Tibial nerve (tissue), 4 donors: ENCODE results near the gene PCK2. TPM values are rescaled to one million over a fixed set of nuclear protein-coding genes. Genes with fewer than 3 reads are reported as not detected.

Experiments
- DNase-seq, 2 donors: peaks; one replicate each; pipeline ENCODE4 v3.0.0-alpha.2; 2019; ENCODE audit warnings: low spot score in 2 of 2
- H3K27ac ChIP-seq, 4 donors: fragments of 200-600 bp; sonication (generic) in 3 of 4; one replicate each; pipeline ENCODE4 v1.5.1; 2017 to 2019; ENCODE audit warnings: mild to moderate bottlenecking in 1 of 4
- H3K27me3 ChIP-seq, 2 donors: fragments of 200-600 bp; sonication (generic) in 1 of 2; one replicate each; pipeline versions ENCODE4 v1.5.1 to v1.6.0; 2017 to 2019
- H3K36me3 ChIP-seq, 3 donors: fragments of 200-600 bp; sonication (generic); one replicate each; pipeline ENCODE4 v1.5.1; 2018 to 2019
- H3K4me1 ChIP-seq, 4 donors: fragments of 200-600 bp; sonication (generic) in 3 of 4; one replicate each; pipeline ENCODE4 v1.5.1; 2017 to 2019
- H3K4me3 ChIP-seq, 4 donors: fragments of 200-600 bp; sonication (generic) in 3 of 4; one replicate each; pipeline ENCODE4 v1.5.1; 2017 to 2019; ENCODE audit warnings: mild to moderate bottlenecking in 1 of 4, moderate library complexity in 1 of 4
- H3K9me3 ChIP-seq, 4 donors: fragments of 200-600 bp; sonication (generic) in 3 of 4; one replicate each; pipeline ENCODE4 v1.5.1; 2017 to 2019
- CTCF ChIP-seq, 5 experiments: fragments of 200-600 bp in 3 of 5; fragments of 450-650 bp in 2 of 5; sonication (generic) in 3 of 5; IDR thresholded peaks; one replicate each; pipeline ENCODE4 v1.5.1; 2016 to 2019; ENCODE audit warnings: antibody characterized with exemption in 5 of 5, mild to moderate bottlenecking in 3 of 5, moderate library complexity in 2 of 5
- EP300 ChIP-seq, 2 donors: sonication (generic); formaldehyde crosslinking; IDR thresholded peaks; one replicate each; pipeline ENCODE4 v1.6.1; 2017; ENCODE audit warnings: antibody characterized with exemption in 2 of 2, mild to moderate bottlenecking in 1 of 2
- POLR2A ChIP-seq, 2 donors: fragments of 450-650 bp; IDR thresholded peaks; one replicate each; pipeline ENCODE4 v1.6.1; 2017; ENCODE audit warnings: antibody characterized with exemption in 2 of 2, mild to moderate bottlenecking in 2 of 2, moderate library complexity in 2 of 2
- WGBS, 2 donors: methylation state at CpG; one replicate each; pipeline ENCODE4 v1.1.5; 2018; 5-methylcytosine and 5-hydroxymethylcytosine counted together
- total RNA-seq, 4 donors: library from RNA; depleted of rRNA; stranded (reverse); fragments of >200 nt; gene quantifications; one replicate each; pipeline ENCODE4 v1.1.0, GENCODE V29; 2016

The PCK2 gene
- total RNA-seq, 4 donors from 2014 or later: 28.9 to 49.2 (median 34.3) TPM

- Histone ChIP-seq H3K27me3 (peaks cover 0 to 10% of the 10 kb centered on the region in 2 donors), H3K27ac (no peak overlapping the region), H3K4me1 (no peaks in the 10 kb centered on the region), H3K36me3 (no peaks in the 10 kb centered on the region), H3K4me3 (no peak overlapping the region), H3K9me3 (no peaks in the 10 kb centered on the region)
- DNase-seq: no peak
- TF ChIP-seq POLR2A (IDR thresholded peaks at IDR 0.05) (no peak), CTCF (IDR thresholded peaks at IDR 0.05) (no peak), EP300 (IDR thresholded peaks at IDR 0.05) (no peak)
- WGBS, 2 donors: 84 to 88% methylated on average over 8 of the region's 8 CpGs
Measured at GRCh38 chr14:24066496-24067132, 27.5 kb upstream of the PCK2 start.

GRCh38 chr14:24067133-24068082 lies 26.7 kb upstream of the PCK2 start:
- Histone ChIP-seq H3K36me3 (no peaks in the 10 kb centered on the region), H3K4me3 (no peak overlapping the region), H3K9me3 (no peaks in the 10 kb centered on the region), H3K27ac (no peak overlapping the region), H3K27me3 (peaks cover 0 to 18% of the 10 kb centered on the region in 2 donors), H3K4me1 (no peaks in the 10 kb centered on the region)
- no peak for TF ChIP-seq CTCF (IDR thresholded peaks at IDR 0.05)
- TF ChIP-seq EP300 (IDR thresholded peaks at IDR 0.05): no peak
- no peak for TF ChIP-seq POLR2A (IDR thresholded peaks at IDR 0.05)
- no peak for DNase-seq
- WGBS, 2 donors: 80 to 88% methylated on average over 12 of the region's 12 CpGs

DNA sequence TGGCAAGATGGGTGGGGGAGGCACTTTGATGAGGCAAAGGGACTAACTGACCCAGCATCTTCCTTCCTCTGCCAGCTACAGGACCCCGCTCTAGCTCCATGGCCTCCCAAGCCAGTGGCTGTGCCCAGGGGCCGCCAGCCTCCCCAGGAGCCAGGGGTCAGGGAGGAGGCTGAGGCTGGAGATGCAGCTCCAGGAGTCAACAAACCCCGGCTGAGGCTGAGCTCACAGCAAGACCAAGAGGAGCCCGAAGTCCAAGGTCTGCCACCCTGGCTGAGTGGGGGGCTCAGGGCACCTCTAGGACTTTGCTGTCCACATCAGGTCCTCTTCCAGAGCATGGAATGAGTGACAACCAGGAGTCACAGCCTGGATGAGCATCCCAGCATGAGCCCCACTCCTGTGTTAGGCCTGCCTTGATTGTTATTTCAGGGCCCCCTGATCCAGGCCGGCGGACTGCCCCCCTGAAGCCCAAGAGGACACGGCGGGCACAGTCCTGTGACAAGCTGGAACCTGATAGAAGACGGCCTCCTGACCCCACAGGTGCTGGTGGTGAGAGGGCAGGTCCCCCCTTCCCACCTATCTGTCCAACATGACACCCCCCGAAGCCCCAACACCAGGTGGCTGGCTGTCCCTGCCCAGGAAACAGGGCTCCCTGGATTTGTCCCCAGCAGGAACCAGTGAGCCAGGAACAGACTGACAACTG lies 25.2 kb upstream of the PCK2 start:
- Histone ChIP-seq H3K36me3 (no peaks in the 10 kb centered on the region), H3K27ac (no peak overlapping the region), H3K27me3 (peaks cover 0 to 32% of the 10 kb centered on the region in 2 donors), H3K4me3 (no peak overlapping the region), H3K9me3 (no peaks in the 10 kb centered on the region), H3K4me1 (no peaks in the 10 kb centered on the region)
- no peak for DNase-seq
- 78 to 80% methylated on average over 10 of the region's 10 CpGs for WGBS, 2 donors
- TF ChIP-seq CTCF (IDR thresholded peaks at IDR 0.05): no peak

GRCh38 chr14:24069411-24069735 lies 24.7 kb upstream of the PCK2 start:
- no peak overlapping the region for H3K27ac ChIP-seq
- peaks cover 0 to 32% of the 10 kb centered on the region in 2 donors for H3K27me3 ChIP-seq
- H3K4me3 ChIP-seq: no peak overlapping the region
- H3K4me1 ChIP-seq: no peaks in the 10 kb centered on the region
- no peaks in the 10 kb centered on the region for H3K36me3 ChIP-seq
- no peaks in the 10 kb centered on the region for H3K9me3 ChIP-seq
- 79 to 83% methylated on average over 6 of the region's 6 CpGs for WGBS, 2 donors
- TF ChIP-seq POLR2A (IDR thresholded peaks at IDR 0.05) (no peak), EP300 (IDR thresholded peaks at IDR 0.05) (no peak), CTCF (IDR thresholded peaks at IDR 0.05) (no peak)
- DNase-seq: no peak
